CD4-positive, alpha-beta T cell (primary cell): Measurements from ENCODE around the gene ATAD2B. TPM values are rescaled to one million over a fixed set of nuclear protein-coding genes. Genes with fewer than 3 reads are reported as not detected.

Source experiments
- ATAC-seq: fragments of 200-7000 bp; cut with Tn5 transposase; one replicate; pipeline ENCODE4 v1.10.0; 2022; ENCODE audit warnings: mild to moderate bottlenecking; ENCODE audit not compliant: poor library complexity
- CTCF ChIA-PET: fragments of 350-600 bp; sonication (Branson Sonifier 250); formaldehyde crosslinking; loops from one replicate; lab custom pipeline; 2021; ENCODE audit warnings: antibody characterized with exemption, inconsistent platforms; lab: Charles Lee
- POLR2A ChIA-PET: fragments of 350-600 bp; sonication (Branson Sonifier 250); formaldehyde crosslinking; loops from one replicate; lab custom pipeline; 2021; ENCODE audit warnings: antibody characterized with exemption, inconsistent platforms; lab: Charles Lee
- DNase-seq, 14 experiments: peaks; one replicate each; pipeline ENCODE4 v3.0.0-alpha.2; 2013 to 2020; ENCODE audit warnings: mixed read lengths in 2 of 14
- H3K27ac ChIP-seq, 2 donors: one replicate each; pipeline versions ENCODE4 v1.5.1 to v1.7.0; 2013; ENCODE audit warnings: low read length in 2 of 2, low read depth in 1 of 2, mild to moderate bottlenecking in 1 of 2
- H3K27me3 ChIP-seq, 2 experiments: 1 replicate in 1 of 2; 2 replicates in 1 of 2; pipeline versions ENCODE4 v1.6.1 to v1.7.0; 2013; ENCODE audit warnings: low read length in 2 of 2, control low read depth in 1 of 2, mild to moderate bottlenecking in 1 of 2, moderate library complexity in 1 of 2; ENCODE audit not compliant: insufficient read depth in 2 of 2, control insufficient read depth in 1 of 2
- H3K36me3 ChIP-seq: one replicate; pipeline ENCODE4 v1.6.1; 2013; ENCODE audit warnings: low read length, control low read depth; ENCODE audit not compliant: insufficient read depth
- H3K4me1 ChIP-seq: one replicate; pipeline ENCODE4 v1.6.1; 2013; ENCODE audit warnings: low read length, control low read depth; ENCODE audit not compliant: insufficient read depth
- H3K4me3 ChIP-seq: one replicate; pipeline ENCODE4 v1.5.1; 2013; ENCODE audit warnings: mild to moderate bottlenecking, low read length, moderate library complexity
- H3K9me3 ChIP-seq, 2 experiments: 1 replicate in 1 of 2; 2 replicates in 1 of 2; pipeline versions ENCODE4 v1.6.1 to v1.7.0; 2013; ENCODE audit warnings: low read length in 2 of 2, mild to moderate bottlenecking in 2 of 2, control low read depth in 1 of 2, moderate library complexity in 1 of 2; ENCODE audit not compliant: control insufficient read depth in 1 of 2, insufficient read depth in 1 of 2
- H3K27ac Mint-ChIP-seq: one replicate; pipeline ENCODE4 v1.8.0; 2020; ENCODE audit warnings: mixed read lengths
- H3K27me3 Mint-ChIP-seq: one replicate; pipeline ENCODE4 v1.8.0; 2021; ENCODE audit warnings: mixed read lengths
- H3K36me3 Mint-ChIP-seq: one replicate; pipeline ENCODE4 v1.8.0; 2021; ENCODE audit warnings: low read depth, mixed read lengths
- H3K4me1 Mint-ChIP-seq: one replicate; pipeline ENCODE4 v1.8.0; 2021; ENCODE audit warnings: low read depth, mixed read lengths
- H3K4me3 Mint-ChIP-seq: one replicate; pipeline ENCODE4 v1.8.0; 2020; ENCODE audit warnings: mild to moderate bottlenecking, mixed read lengths
- H3K9me3 Mint-ChIP-seq: one replicate; pipeline ENCODE4 v1.8.0; 2020; ENCODE audit warnings: mixed read lengths
- intact Hi-C, 2 experiments: fragments of 100-400 bp; cut with DNase I in 1 of 2; cut with micrococcal nuclease in 1 of 2; formaldehyde crosslinking; loops; one replicate each; pipeline versions ENCODE4 v1.15.1 to v1.9.0; 2023 to 2025; cut with DNase I, micrococcal nuclease
- total RNA-seq, 174 experiments: library from RNA in 2 of 174; stranded (reverse) in 2 of 174; gene quantifications; one replicate each; pipeline ENCODE4 v1.2.3 and lab custom pipeline; 2021 to 2026
- TF ChIP-seq, protein P1 (sequence below): fragments of 200-600 bp; IDR thresholded peaks from one replicate; pipeline ENCODE4 v1.8.0; 2022; ENCODE audit warnings: antibody characterized with exemption, mild to moderate bottlenecking

ATAD2B gene
- total RNA-seq, 2 experiments from 2014 or later = 30.7 to 35.4 TPM

DNA sequence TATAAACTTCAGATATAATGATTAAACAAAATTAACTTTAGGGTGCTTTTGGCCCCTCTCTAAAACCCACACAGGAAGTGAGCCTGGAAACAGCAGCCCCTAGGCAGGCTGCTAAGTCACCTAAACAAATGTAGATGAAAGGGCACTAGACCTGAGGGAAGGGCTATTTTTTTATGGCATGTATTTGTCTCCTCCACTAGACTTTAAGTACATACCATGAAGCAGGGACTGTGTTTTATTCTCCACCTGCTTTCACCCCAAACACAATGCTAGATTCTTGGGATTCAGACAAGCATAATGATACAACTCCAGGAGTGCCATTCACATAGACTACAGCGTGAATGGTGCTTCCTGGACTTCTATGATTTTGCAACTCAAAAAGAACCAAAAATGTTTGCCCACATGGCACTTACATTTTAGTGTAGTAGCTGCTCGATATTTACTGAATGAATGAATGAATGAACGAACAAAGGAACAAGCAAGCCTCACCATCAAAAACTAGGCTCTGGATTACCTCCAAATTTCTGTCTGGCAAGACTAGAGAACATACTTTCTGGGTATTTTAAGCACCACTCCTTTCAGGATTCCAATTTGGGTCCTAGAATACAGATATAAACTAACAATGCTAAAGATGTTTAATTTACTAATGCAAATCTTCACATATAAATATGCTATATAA lies 10.1 kb downstream of the ATAD2B start:
- Mint-ChIP-seq H3K36me3 (peaks cover 4% of the 10 kb centered on the region), H3K27me3 (no peaks in the 10 kb centered on the region), H3K9me3 (no peaks in the 10 kb centered on the region), H3K27ac (peak overlapping the region; percentile 50), H3K4me1 (peaks cover 74% of the 10 kb centered on the region), H3K4me3 (peak overlapping the region; percentile 44)
- peaks cover 18% of the 10 kb centered on the region for H3K4me1 ChIP-seq
- H3K36me3 ChIP-seq = no peaks in the 10 kb centered on the region
- H3K27ac ChIP-seq = no peak overlapping the region
- H3K4me3 ChIP-seq = no peak overlapping the region
- no peaks in the 10 kb centered on the region for H3K9me3 ChIP-seq
- POLR2A ChIA-PET = interaction anchor here (2.5 kb wide), 1 partner anchor 10 kb away, joined by 11 read pairs; the partner anchor contains the start of gene ATAD2B
- CTCF ChIA-PET = no interaction called here
- TF ChIP-seq, protein P1, sequence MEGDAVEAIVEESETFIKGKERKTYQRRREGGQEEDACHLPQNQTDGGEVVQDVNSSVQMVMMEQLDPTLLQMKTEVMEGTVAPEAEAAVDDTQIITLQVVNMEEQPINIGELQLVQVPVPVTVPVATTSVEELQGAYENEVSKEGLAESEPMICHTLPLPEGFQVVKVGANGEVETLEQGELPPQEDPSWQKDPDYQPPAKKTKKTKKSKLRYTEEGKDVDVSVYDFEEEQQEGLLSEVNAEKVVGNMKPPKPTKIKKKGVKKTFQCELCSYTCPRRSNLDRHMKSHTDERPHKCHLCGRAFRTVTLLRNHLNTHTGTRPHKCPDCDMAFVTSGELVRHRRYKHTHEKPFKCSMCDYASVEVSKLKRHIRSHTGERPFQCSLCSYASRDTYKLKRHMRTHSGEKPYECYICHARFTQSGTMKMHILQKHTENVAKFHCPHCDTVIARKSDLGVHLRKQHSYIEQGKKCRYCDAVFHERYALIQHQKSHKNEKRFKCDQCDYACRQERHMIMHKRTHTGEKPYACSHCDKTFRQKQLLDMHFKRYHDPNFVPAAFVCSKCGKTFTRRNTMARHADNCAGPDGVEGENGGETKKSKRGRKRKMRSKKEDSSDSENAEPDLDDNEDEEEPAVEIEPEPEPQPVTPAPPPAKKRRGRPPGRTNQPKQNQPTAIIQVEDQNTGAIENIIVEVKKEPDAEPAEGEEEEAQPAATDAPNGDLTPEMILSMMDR = no peak
- no peaks in the 10 kb centered on the region for H3K27me3 ChIP-seq
- DNase-seq = peak in 4 of 14 experiments; percentile 18 to 34 (median 22)
- peak; percentile 44 for ATAC-seq
- intact Hi-C loops = no loop called here

DNA sequence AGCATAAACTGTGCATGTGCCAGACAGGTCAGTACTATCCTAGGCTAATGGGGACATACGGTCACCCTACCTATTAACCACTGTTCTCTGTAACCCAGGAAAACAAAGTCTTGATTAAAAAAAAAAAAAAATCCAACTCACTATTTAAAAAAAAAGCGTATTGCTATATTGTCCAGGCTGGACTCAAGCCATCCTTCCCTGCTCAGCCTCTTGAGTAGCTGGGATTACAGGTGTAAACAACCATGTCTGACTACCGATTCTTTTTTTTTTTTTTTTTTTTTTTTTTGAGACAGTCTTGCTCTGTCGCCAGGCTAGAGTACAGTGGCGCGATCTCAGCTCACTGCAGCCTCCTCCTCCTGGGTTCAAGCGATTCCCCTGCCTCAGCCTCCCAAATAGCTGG lies 11.6 kb downstream of the ATAD2B start:
- H3K9me3 Mint-ChIP-seq = no peaks in the 10 kb centered on the region
- intact Hi-C loops = no loop called here

DNA sequence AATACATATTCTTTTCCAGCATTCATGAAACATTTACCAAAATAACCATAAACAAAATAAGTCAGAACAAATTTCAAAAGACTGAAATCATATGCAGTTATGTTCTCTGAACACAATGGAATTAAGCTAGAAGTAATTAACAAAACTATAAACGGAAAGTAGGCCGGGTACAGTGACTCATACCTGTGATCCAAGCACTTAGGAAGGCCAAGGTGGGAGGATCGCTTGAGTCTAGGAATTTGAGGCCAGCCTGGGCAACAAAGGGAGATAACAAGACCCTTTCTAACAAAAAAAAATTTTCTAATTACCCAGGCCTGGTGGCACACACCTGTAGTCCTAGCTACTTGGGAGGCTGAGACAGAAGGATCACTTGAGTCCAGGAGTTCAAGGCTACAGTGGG lies 14.9 kb downstream of the ATAD2B start:
- H3K4me1 ChIP-seq = peaks cover 11% of the 10 kb centered on the region
- H3K4me3 ChIP-seq = no peak overlapping the region
- no peaks in the 10 kb centered on the region for H3K36me3 ChIP-seq
- Mint-ChIP-seq H3K27ac (no peak overlapping the region), H3K4me3 (no peak overlapping the region), H3K4me1 (peaks cover 54% of the 10 kb centered on the region), H3K36me3 (peaks cover 11% of the 10 kb centered on the region), H3K9me3 (no peaks in the 10 kb centered on the region), H3K27me3 (no peaks in the 10 kb centered on the region)
- no peaks in the 10 kb centered on the region for H3K9me3 ChIP-seq
- POLR2A ChIA-PET = no interaction called here
- DNase-seq (no peak), ATAC-seq (no peak)
- TF ChIP-seq, protein P1 = no peak
- no peak overlapping the region for H3K27ac ChIP-seq
- intact Hi-C loops = no loop called here
- H3K27me3 ChIP-seq = no peaks in the 10 kb centered on the region
- CTCF ChIA-PET = interaction anchor here (1.3 kb wide), 1 partner anchor 15 kb away, joined by 3 read pairs; the partner anchor contains the start of gene ATAD2B

More for the DNA sequence above, 11.6 kb downstream of the ATAD2B start:
- Mint-ChIP-seq H3K4me1 (peaks cover 67% of the 10 kb centered on the region), H3K27ac (no peak overlapping the region), H3K36me3 (peaks cover 4% of the 10 kb centered on the region), H3K27me3 (no peaks in the 10 kb centered on the region), H3K4me3 (no peak overlapping the region)
- no peaks in the 10 kb centered on the region for H3K9me3 ChIP-seq
- POLR2A ChIA-PET = interaction anchor here (2.2 kb wide), 1 partner anchor 11 kb away, joined by 10 read pairs; the partner anchor contains the start of gene ATAD2B
- no peaks in the 10 kb centered on the region for H3K36me3 ChIP-seq
- CTCF ChIA-PET = interaction anchor here (0.7 kb wide), 1 partner anchor 1622 kb away, joined by 3 read pairs; no protein-coding TSS in a partner anchor
- ATAC-seq (no peak), DNase-seq (no peak)
- H3K27me3 ChIP-seq = no peaks in the 10 kb centered on the region
- H3K27ac ChIP-seq = no peak overlapping the region
- TF ChIP-seq, protein P1 = no peak
- H3K4me1 ChIP-seq = peaks cover 18% of the 10 kb centered on the region
- no peak overlapping the region for H3K4me3 ChIP-seq
